Measurements from ENCODE around the gene TCHH.

GRCh38 chr1:152061952-152062351, 53.3 kb downstream of the TCHH start:
- TF ChIP-seq ZNF318 (CRISPR knock-in tag; IDR thresholded peaks at IDR 0.05) (no peak), CEBPB (IDR thresholded peaks at IDR 0.05; ENCODE audit: borderline replicate concordance, low read depth, low read length) (no peak), RARG (CRISPR knock-in tag; IDR thresholded peaks at IDR 0.05; ENCODE audit: low read depth) (no peak), ZNF512 (CRISPR knock-in tag; IDR thresholded peaks at IDR 0.05) (no peak), PATZ1 (CRISPR knock-in tag; IDR thresholded peaks at IDR 0.05) (no peak), ZNF101 (CRISPR knock-in tag; IDR thresholded peaks at IDR 0.05; ENCODE audit: borderline replicate concordance, low read depth) (no peak), TIGD3 (CRISPR knock-in tag; IDR thresholded peaks at IDR 0.05; ENCODE audit: borderline replicate concordance) (no peak)
